Measurements from ENCODE around the gene SF3A2. TPM values are rescaled to one million over a fixed set of nuclear protein-coding genes. Genes with fewer than 3 reads are reported as not detected.
A peak's percentile ranks its signal among the peaks of the same experiment; 100 is the strongest.

Gene SF3A2
- polyA plus RNA-seq, 1 donor from 2014 or later = 14.4 TPM

- H4K20me1 ChIP-seq (ENCODE audit: insufficient read depth) = peaks cover 39% of the 10 kb centered on the region
- peak overlapping the region; percentile 76 for H2AFZ ChIP-seq (ENCODE audit: low read depth, low read length)
- H3K36me3 ChIP-seq (ENCODE audit: insufficient read depth, low read length) = no peaks in the 10 kb centered on the region
- H3K9ac ChIP-seq (ENCODE audit: low read length) = peak overlapping the region; percentile 76
- H3K27ac ChIP-seq (ENCODE audit: low read length) = peak overlapping the region; percentile 65
- H3K9me2 ChIP-seq (ENCODE audit: insufficient read depth, low read length) = no peaks in the 10 kb centered on the region
- no peaks in the 10 kb centered on the region for H3K27me3 ChIP-seq (ENCODE audit: insufficient read depth, low read depth, low read length)
- no peaks in the 10 kb centered on the region for H3K9me3 ChIP-seq (ENCODE audit: low read length)
- H3K4me2 ChIP-seq (ENCODE audit: low read length) = peak overlapping the region; percentile 68
- H3K79me2 ChIP-seq (replicated peaks; ENCODE audit: insufficient read depth, low read length) = peaks cover 35% of the 10 kb centered on the region
- TF ChIP-seq POLR2AphosphoS5 (IDR thresholded peaks at IDR 0.05) (no peak), SMC3 (conservative IDR thresholded peaks at IDR 0.05; ENCODE audit: poor library complexity) (no peak), EZH2 (IDR thresholded peaks at IDR 0.05; ENCODE audit: borderline replicate concordance, insufficient read depth, low read length, poor library complexity, severe bottlenecking) (no peak), EP300 (conservative IDR thresholded peaks at IDR 0.05; ENCODE audit: poor library complexity, severe bottlenecking) (no peak), MXI1 (conservative IDR thresholded peaks at IDR 0.05; ENCODE audit: poor library complexity, severe bottlenecking) (no peak), RAD21 (conservative IDR thresholded peaks at IDR 0.05) (no peak), REST (IDR thresholded peaks at IDR 0.05; ENCODE audit: borderline replicate concordance) (no peak)
- TF ChIP-seq, protein P1, sequence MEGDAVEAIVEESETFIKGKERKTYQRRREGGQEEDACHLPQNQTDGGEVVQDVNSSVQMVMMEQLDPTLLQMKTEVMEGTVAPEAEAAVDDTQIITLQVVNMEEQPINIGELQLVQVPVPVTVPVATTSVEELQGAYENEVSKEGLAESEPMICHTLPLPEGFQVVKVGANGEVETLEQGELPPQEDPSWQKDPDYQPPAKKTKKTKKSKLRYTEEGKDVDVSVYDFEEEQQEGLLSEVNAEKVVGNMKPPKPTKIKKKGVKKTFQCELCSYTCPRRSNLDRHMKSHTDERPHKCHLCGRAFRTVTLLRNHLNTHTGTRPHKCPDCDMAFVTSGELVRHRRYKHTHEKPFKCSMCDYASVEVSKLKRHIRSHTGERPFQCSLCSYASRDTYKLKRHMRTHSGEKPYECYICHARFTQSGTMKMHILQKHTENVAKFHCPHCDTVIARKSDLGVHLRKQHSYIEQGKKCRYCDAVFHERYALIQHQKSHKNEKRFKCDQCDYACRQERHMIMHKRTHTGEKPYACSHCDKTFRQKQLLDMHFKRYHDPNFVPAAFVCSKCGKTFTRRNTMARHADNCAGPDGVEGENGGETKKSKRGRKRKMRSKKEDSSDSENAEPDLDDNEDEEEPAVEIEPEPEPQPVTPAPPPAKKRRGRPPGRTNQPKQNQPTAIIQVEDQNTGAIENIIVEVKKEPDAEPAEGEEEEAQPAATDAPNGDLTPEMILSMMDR (IDR thresholded peaks at IDR 0.05; ENCODE audit: poor library complexity, severe bottlenecking) = no peak
- peaks cover 4% of the 10 kb centered on the region for H3F3A ChIP-seq (ENCODE audit: insufficient read depth, low read length, poor library complexity, severe bottlenecking)
- peak overlapping the region; percentile 99 for H3K4me3 ChIP-seq (ENCODE audit: low read length)
Observed at GRCh38 chr19:2268861-2269243, 32.2 kb downstream of the SF3A2 start.

- H3K9me2 ChIP-seq (ENCODE audit: insufficient read depth, low read length) = no peaks in the 10 kb centered on the region
- peak overlapping the region; percentile 94 for H3K27ac ChIP-seq (ENCODE audit: low read length)
- peaks cover 42% of the 10 kb centered on the region for H4K20me1 ChIP-seq (ENCODE audit: insufficient read depth)
- H3K36me3 ChIP-seq (ENCODE audit: insufficient read depth, low read length) = no peaks in the 10 kb centered on the region
- H3K79me2 ChIP-seq (replicated peaks; ENCODE audit: insufficient read depth, low read length) = peaks cover 42% of the 10 kb centered on the region
- no peaks in the 10 kb centered on the region for H3K27me3 ChIP-seq (ENCODE audit: insufficient read depth, low read depth, low read length)
- no peaks in the 10 kb centered on the region for H3K9me3 ChIP-seq (ENCODE audit: low read length)
- TF ChIP-seq EP300 (conservative IDR thresholded peaks at IDR 0.05; ENCODE audit: poor library complexity, severe bottlenecking) = peak; percentile 58
- TF ChIP-seq REST (IDR thresholded peaks at IDR 0.05; ENCODE audit: borderline replicate concordance) = peak; percentile 96
- TF ChIP-seq EZH2 (IDR thresholded peaks at IDR 0.05; ENCODE audit: borderline replicate concordance, insufficient read depth, low read length, poor library complexity, severe bottlenecking) = no peak
- TF ChIP-seq POLR2AphosphoS5 (IDR thresholded peaks at IDR 0.05) = peak; percentile 100
- TF ChIP-seq, protein P1 (IDR thresholded peaks at IDR 0.05; ENCODE audit: poor library complexity, severe bottlenecking) = peak; percentile 57
- TF ChIP-seq RAD21 (conservative IDR thresholded peaks at IDR 0.05) = peak; percentile 42
- peak; percentile 50 for TF ChIP-seq SMC3 (conservative IDR thresholded peaks at IDR 0.05; ENCODE audit: poor library complexity)
- peak; percentile 90 for TF ChIP-seq MXI1 (conservative IDR thresholded peaks at IDR 0.05; ENCODE audit: poor library complexity, severe bottlenecking)
- peak; percentile 99 for TF ChIP-seq TAF1 (IDR thresholded peaks at IDR 0.05; ENCODE audit: low read depth)
- peak overlapping the region; percentile 99 for H3K4me3 ChIP-seq (ENCODE audit: low read length)
- peaks cover 4% of the 10 kb centered on the region for H3F3A ChIP-seq (ENCODE audit: insufficient read depth, low read length, poor library complexity, severe bottlenecking)
- H2AFZ ChIP-seq (ENCODE audit: low read depth, low read length) = peak overlapping the region; percentile 76
- H3K9ac ChIP-seq (ENCODE audit: low read length) = peak overlapping the region; percentile 99
- no peak overlapping the region for H3K4me2 ChIP-seq (ENCODE audit: low read length)
Observed at GRCh38 chr19:2269244-2270156, 32.9 kb downstream of the SF3A2 start.

Data from neural cell (in vitro differentiated cells).